ENCODE results near the gene TLK1. TPM values are rescaled to one million over a fixed set of nuclear protein-coding genes. Genes with fewer than 3 reads are reported as not detected.

Gene TLK1
- total RNA-seq, 1 experiment from 2014 or later, result 101 TPM

DNA sequence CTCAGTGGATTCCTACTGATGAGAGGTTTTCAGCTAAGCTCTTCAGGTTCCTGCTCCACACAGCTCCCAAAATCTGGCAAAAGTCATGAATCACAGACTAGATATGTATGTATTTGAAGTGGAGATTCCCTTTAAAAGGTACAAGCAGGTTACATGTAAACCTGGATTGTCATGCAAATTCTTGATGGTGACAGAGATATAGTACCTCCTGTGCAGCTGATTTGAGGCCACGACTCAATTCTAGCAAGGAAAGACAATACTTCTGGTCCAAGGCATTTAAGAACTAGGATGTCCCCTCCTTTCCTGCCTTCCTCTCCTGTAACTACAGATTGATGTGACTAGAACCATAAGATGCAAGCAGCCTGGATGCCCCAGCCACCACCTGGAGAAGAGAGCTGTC, 176.6 kb downstream of the TLK1 start:
- Histone ChIP-seq H3K79me2 (ENCODE audit: low read depth) (no peaks in the 10 kb centered on the region), H3F3A (ENCODE audit: insufficient read depth, low read depth) (peaks cover 18% of the 10 kb centered on the region; the same call in 1 of the 2 replicates), H3K4me1 (replicated peaks; ENCODE audit: insufficient read depth) (no peaks in the 10 kb centered on the region), H3K9me3 (ENCODE audit: insufficient read depth, low read depth) (no peaks in the 10 kb centered on the region), H3K9me2 (ENCODE audit: insufficient read depth) (no peaks in the 10 kb centered on the region), H3K27ac (no peak overlapping the region), H3K27me3 (ENCODE audit: insufficient read depth, low read depth) (no peaks in the 10 kb centered on the region), H2AFZ (no peak overlapping the region), H3K36me3 (ENCODE audit: low read depth) (no peaks in the 10 kb centered on the region), H4K20me1 (ENCODE audit: insufficient read depth) (no peaks in the 10 kb centered on the region), H3K4me3 (no peak overlapping the region), H3K4me2 (no peak overlapping the region)
- POLR2A ChIA-PET (ENCODE audit: unreplicated experiment), result interaction anchor here (0.6 kb wide), 1 partner anchor 811 kb away, joined by 4 read pairs; no protein-coding TSS in a partner anchor
- TF ChIP-seq EZH2 (IDR thresholded peaks at IDR 0.05; ENCODE audit: low read depth), result no peak
- TF ChIP-seq, protein P1, sequence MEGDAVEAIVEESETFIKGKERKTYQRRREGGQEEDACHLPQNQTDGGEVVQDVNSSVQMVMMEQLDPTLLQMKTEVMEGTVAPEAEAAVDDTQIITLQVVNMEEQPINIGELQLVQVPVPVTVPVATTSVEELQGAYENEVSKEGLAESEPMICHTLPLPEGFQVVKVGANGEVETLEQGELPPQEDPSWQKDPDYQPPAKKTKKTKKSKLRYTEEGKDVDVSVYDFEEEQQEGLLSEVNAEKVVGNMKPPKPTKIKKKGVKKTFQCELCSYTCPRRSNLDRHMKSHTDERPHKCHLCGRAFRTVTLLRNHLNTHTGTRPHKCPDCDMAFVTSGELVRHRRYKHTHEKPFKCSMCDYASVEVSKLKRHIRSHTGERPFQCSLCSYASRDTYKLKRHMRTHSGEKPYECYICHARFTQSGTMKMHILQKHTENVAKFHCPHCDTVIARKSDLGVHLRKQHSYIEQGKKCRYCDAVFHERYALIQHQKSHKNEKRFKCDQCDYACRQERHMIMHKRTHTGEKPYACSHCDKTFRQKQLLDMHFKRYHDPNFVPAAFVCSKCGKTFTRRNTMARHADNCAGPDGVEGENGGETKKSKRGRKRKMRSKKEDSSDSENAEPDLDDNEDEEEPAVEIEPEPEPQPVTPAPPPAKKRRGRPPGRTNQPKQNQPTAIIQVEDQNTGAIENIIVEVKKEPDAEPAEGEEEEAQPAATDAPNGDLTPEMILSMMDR (conservative IDR thresholded peaks at IDR 0.05), result no peak
- intact Hi-C loops (cut with micrococcal nuclease; ENCODE audit: unreplicated experiment), result no loop called here
- no TSS peak for BruUV-seq (replicated peaks)
- DNase-seq, result no peak
- CTCF ChIA-PET, result interaction anchor here (0.6 kb wide), 1 partner anchor 433 kb away, joined by 5 read pairs; no protein-coding TSS in a partner anchor

- no peaks in the 10 kb centered on the region for H4K20me1 ChIP-seq (ENCODE audit: insufficient read depth)
- no peak overlapping the region for H3K4me2 ChIP-seq
- peaks cover 5% of the 10 kb centered on the region; the same call in 1 of the 2 replicates for H3K4me1 ChIP-seq (replicated peaks; ENCODE audit: insufficient read depth)
- TF ChIP-seq, protein P1 (conservative IDR thresholded peaks at IDR 0.05), result no peak
- no peak for TF ChIP-seq EZH2 (IDR thresholded peaks at IDR 0.05; ENCODE audit: low read depth)
- H3K36me3 ChIP-seq (ENCODE audit: low read depth), result no peaks in the 10 kb centered on the region
- intact Hi-C loops (cut with micrococcal nuclease; ENCODE audit: unreplicated experiment), result loop anchor here (10.0 kb wide), 1 partner anchor 1129 kb away; the partner anchor contains the start of gene DLX2
- CTCF ChIA-PET, result interaction anchor here (0.6 to 0.7 kb wide), 2 partner anchors 48 to 1528 kb away, joined by 3 to 4 read pairs; no protein-coding TSS in a partner anchor
- H3K4me3 ChIP-seq, result no peak overlapping the region
- POLR2A ChIA-PET (ENCODE audit: unreplicated experiment), result no interaction called here
- H3K9me3 ChIP-seq (ENCODE audit: insufficient read depth, low read depth), result no peaks in the 10 kb centered on the region
- H3K79me2 ChIP-seq (ENCODE audit: low read depth), result no peaks in the 10 kb centered on the region
- DNase-seq, result no peak
- H3F3A ChIP-seq (ENCODE audit: insufficient read depth, low read depth), result peaks cover 21% of the 10 kb centered on the region; the same call in 1 of the 2 replicates
- no peaks in the 10 kb centered on the region for H3K27me3 ChIP-seq (ENCODE audit: insufficient read depth, low read depth)
- H2AFZ ChIP-seq, result no peak overlapping the region
- H3K27ac ChIP-seq, result no peak overlapping the region
- no peaks in the 10 kb centered on the region for H3K9me2 ChIP-seq (ENCODE audit: insufficient read depth)
- BruUV-seq (replicated peaks), result no TSS peak
Observed at GRCh38 chr2:170975943-170976270, 184.8 kb downstream of the TLK1 start.

DNA sequence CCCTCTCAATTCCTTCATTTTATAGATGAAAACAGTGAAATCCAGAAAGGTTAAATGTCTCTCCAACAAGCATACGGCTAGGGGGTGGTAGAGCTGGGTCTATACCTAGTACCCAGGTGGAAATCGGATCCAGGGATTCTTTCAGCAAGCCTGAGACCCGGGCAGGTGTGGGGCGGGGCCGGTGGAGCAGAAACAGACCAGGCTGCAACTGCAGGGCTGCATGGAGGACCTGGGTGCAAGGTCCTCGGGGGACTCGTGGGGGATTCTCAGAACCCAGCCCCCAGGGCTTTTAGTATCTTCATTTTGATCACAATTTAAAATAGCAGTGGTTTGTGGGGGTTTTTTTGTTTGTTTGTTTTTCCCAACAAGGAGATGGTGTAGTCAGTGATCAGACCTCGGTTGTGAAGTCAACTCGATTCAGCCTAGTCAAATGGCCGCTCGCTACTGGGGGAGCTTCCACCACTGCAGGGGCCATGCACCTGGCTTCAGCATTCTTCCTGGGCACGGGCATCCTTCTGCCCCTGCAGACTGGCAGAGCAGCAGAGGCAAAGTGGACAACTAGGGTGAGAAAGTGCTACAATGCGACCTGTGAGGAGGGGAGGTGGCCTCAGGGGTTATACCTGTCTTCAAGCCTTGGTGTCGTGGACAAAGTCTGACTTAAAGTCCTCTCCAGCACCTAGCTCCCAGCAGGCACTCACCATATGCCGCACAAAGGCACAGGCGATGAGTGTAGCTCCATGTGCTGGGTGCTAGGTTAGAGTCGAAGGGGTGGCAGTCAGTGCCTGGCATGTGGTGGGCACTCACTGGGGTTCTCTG, 185.4 kb downstream of the TLK1 start:
- POLR2A ChIA-PET (ENCODE audit: unreplicated experiment), result no interaction called here

More for the DNA sequence above, 185.4 kb downstream of the TLK1 start:
- CTCF ChIA-PET, result interaction anchor here (0.6 to 0.7 kb wide), 2 partner anchors 48 to 1527 kb away, joined by 3 to 4 read pairs; no protein-coding TSS in a partner anchor
- no peak overlapping the region for H2AFZ ChIP-seq
- H3K27ac ChIP-seq, result no peak overlapping the region
- no TSS peak for BruUV-seq (replicated peaks)
- no peaks in the 10 kb centered on the region for H3K79me2 ChIP-seq (ENCODE audit: low read depth)
- H3K36me3 ChIP-seq (ENCODE audit: low read depth), result no peaks in the 10 kb centered on the region
- H4K20me1 ChIP-seq (ENCODE audit: insufficient read depth), result no peaks in the 10 kb centered on the region
- no peak overlapping the region for H3K4me2 ChIP-seq
- intact Hi-C loops (cut with micrococcal nuclease; ENCODE audit: unreplicated experiment), result loop anchor here (10.0 kb wide), 1 partner anchor 1129 kb away; the partner anchor contains the start of gene DLX2
- no peaks in the 10 kb centered on the region for H3K27me3 ChIP-seq (ENCODE audit: insufficient read depth, low read depth)
- H3K4me3 ChIP-seq, result no peak overlapping the region
- TF ChIP-seq, protein P1 (conservative IDR thresholded peaks at IDR 0.05), result no peak
- TF ChIP-seq EZH2 (IDR thresholded peaks at IDR 0.05; ENCODE audit: low read depth), result no peak
- H3F3A ChIP-seq (ENCODE audit: insufficient read depth, low read depth), result peaks cover 21% of the 10 kb centered on the region; the same call in 1 of the 2 replicates
- H3K9me3 ChIP-seq (ENCODE audit: insufficient read depth, low read depth), result no peaks in the 10 kb centered on the region
- no peak for DNase-seq
- no peaks in the 10 kb centered on the region for H3K9me2 ChIP-seq (ENCODE audit: insufficient read depth)
- peaks cover 5% of the 10 kb centered on the region; the same call in 1 of the 2 replicates for H3K4me1 ChIP-seq (replicated peaks; ENCODE audit: insufficient read depth)

Data from PC-9 (cell line).